CD4-positive, alpha-beta T cell treated with Interleukin-1 beta for 1 hour (primary cell): ENCODE results near the gene WNK2.
A peak's percentile ranks its signal among the peaks of the same experiment; 100 is the strongest.

Experiments used
- DNase-seq, 2 donors: peaks; one replicate each; pipeline ENCODE4 v3.0.0-alpha.2; 2020 to 2022

WNK2 gene

GRCh38 chr9:93297659-93298497 lies 113.9 kb downstream of the WNK2 start:
- no peak for DNase-seq

DNA sequence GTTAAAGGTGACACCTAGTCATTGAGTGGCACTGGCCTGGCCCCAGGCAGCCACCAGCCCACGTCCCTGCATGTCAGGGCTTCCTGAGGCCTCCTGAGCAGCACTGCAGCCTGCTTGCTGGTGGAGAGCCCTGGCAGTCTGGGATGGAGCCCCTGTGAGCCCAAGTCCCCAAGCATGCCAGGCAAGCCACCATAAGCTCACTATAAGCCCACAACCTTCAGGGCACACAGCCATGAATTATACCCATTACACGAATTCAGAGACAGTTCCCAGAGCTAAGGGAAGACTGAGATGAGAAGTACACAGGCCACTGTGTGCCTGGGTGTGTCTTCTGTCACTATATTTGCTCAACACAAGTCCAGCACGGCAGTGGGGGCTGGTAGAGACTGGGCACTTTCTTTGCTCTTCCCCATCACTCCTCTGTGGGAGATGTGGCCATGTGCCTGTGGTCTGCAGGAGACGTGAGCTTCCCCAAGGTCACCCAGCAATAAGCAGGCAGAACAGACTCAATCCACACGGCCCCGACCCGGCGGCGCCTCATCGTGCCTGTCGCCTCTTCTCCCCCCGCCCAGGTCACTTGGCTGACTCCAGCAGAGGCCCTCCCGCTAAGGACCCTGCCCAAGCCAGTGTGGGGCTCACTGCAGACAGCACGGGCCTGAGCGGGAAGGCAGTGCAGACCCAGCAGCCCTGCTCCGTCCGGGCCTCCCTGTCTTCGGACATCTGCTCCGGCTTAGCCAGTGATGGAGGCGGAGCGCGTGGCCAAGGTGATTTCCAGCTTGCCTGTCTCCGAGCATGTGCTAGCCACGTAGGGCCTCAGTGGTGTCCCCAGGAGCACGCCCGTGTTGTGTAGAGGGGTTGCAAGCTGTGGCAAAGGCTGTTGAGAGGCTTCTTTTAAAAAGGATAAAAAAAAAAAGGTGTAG lies 114.8 kb downstream of the WNK2 start:
- DNase-seq = no peak

- DNase-seq = no peak
Measured at GRCh38 chr9:93299418-93300174, 115.7 kb downstream of the WNK2 start.

GRCh38 chr9:93300175-93300572 lies 116.2 kb downstream of the WNK2 start:
- no peak for DNase-seq

DNA sequence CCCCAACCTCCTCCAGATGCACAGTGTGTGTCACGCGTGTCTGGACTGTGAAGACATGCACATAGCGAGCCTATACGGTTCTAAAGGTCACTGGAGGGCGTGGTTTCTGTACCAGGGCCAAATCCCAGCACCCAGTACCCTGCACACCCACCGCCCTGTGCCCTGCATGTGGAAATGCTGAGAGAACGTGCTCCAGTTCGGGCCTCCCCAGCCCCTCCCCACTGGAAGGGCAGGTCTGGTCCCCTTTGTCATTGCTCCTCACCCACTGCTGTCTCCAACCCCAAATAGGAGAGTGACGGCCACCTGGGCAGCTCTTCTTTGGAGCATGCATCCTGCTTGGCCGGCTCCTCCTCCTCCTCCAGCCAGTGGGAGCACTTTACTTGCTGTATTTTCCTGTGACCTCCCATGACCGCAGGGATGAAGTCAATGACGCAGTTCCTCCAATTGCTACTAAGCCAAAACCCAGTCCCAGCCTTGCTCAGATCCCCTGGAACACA lies 116.7 kb downstream of the WNK2 start:
- DNase-seq = no peak

- DNase-seq = no peak
Measured at GRCh38 chr9:93301291-93301811, 117.4 kb downstream of the WNK2 start.

DNA sequence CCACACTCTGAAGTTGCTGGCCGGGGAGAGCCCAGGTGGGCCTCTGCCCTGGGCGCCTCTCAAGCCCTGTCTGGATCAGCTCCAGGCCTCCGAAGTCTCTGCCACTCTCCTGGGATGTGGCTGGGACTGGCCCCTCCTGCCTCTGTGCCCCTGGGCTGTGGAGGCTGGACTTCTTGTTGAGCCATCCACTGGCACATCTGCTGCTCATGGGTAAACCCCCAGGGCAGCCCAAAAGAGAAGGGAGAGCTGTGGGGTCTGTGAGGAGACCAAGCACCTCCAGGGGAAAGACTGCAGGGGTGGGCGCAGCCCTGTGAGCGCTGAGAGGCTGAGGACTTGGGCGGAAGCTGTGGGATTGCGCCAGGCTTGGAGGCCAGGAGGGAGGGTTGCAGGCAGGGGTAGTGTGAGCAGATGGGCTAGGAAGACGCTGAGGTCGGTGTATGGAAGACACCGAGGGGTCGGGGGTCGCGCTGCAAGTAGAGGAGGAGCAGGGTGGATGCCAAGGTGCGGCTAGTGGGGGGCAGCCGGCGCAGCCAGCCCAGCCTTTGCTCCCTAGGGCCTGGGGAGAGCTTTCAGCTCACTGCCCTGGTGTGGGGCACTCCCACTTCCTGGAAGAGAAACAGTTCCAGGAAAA lies 118.1 kb downstream of the WNK2 start:
- no peak for DNase-seq

GRCh38 chr9:93302586-93303257 lies 118.8 kb downstream of the WNK2 start:
- peak; percentile 67 to 76 for DNase-seq

DNA sequence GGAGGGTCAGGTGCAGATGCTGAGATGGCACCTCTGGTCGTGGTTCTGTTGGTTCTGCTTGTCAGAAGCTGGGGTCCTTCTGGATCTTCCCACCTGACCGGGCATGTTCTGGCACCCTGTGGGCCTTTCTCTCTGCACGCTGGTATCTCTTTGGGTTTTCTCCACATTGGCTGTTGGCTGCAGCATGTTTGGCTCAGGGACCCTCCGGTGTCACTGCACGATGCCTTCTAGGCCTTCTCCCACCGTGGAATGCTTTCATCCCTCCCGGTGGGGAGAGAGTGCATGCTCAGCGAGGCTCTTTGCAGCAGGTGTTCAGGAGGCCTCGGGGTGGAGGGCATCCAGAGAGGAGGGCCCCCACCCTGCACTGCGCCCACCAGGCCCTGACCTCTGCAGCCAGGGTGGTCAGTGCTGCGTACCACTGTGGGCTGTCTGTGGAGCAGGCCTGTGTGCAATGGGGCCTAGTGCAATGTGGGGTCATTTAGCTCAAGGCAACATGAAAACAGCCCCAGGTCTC lies 119.4 kb downstream of the WNK2 start:
- DNase-seq = no peak

DNA sequence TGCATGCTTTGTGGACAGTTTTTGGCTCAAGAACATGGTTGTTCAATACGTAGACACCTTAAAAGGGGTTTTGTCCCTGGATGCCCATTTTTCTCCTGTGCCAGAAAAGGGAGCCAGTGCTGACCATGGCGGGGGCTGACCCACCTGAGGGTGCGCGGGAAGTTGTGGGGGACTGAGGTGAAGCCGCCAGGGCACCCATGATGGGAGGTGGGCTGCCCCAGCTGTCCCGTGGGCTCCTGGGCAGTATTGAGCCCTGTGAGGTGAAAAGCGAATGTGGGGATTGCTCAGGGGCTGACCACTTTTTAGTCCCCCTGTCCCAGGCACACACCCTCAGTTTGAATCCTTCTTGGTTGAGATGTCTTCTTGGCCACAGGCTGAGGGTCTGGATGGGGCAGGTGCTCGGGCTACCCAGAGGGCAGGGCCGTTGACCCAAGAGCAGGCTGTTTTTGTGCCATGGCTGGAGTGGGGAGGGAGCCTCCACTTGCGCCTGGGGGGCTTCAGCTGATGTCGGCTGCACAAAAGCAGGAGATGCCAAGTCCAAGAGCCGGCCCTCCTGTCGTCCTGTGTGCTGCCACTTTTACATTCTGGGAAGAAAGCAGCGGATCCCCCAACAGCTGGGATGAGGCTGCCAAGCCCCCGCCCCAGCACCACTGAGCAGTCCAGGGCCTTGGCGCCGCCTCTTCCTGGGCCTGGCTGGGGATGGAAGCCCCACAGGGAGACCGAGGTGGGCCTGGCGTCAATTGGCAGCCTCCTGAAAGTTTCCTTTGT lies 120.1 kb downstream of the WNK2 start:
- no peak for DNase-seq

- no peak for DNase-seq
Measured at GRCh38 chr9:93304574-93305496, 120.9 kb downstream of the WNK2 start.

- DNase-seq = no peak
Measured at GRCh38 chr9:93305497-93306020, 121.6 kb downstream of the WNK2 start.

GRCh38 chr9:93306081-93306480 lies 122.1 kb downstream of the WNK2 start:
- DNase-seq = no peak

GRCh38 chr9:93306579-93307091 lies 122.7 kb downstream of the WNK2 start:
- no peak for DNase-seq

GRCh38 chr9:93307468-93308157 lies 123.7 kb downstream of the WNK2 start:
- DNase-seq = no peak

DNA sequence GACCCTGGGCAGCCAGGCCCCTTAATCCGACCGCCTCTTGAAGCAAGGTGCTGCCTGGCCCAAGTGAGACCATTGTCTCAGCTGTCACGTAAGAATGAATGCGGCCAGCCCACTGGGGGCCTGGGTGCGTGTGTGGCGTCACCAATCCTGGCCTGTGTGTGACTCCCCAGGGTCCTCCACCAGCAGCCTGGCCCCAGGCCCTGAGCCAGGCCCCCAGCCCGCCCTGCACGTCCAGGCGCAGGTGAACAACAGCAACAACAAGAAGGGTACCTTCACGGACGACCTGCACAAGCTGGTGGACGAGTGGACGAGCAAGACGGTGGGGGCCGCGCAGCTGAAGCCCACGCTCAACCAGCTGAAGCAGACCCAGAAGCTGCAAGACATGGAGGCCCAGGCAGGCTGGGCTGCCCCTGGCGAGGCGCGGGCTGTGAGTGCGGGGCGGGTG lies 124.2 kb downstream of the WNK2 start:
- DNase-seq = no peak

GRCh38 chr9:93308676-93309075 lies 124.7 kb downstream of the WNK2 start:
- DNase-seq = no peak

DNA sequence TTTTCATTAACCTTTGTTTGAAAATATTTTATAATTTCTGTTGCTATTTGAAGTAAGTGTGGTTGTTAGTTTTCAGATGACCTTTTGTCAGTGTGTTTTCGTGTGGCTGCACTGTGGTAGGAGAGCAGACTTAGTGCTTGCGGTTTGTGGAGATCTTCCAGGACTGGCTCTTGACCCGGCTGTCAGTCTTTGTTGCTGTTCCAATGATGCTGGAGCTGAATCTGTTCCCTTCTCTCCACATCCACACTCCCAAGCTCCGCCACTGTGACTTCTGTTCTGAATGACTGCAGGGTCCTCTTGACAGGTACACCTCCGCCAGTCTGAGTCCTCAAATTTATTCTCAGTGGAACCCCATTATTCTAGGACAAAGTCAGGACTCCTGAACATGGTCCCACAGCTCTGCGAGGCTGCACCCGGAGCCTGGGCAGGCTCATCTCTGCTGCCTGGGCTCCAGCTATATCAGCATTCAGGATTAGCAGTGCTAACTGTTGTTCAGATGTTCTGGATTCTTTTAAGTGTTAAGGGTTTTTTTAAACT lies 126.0 kb downstream of the WNK2 start:
- DNase-seq = no peak
